ENCODE data around the gene ANKRD35. TPM values are rescaled to one million over a fixed set of nuclear protein-coding genes. Genes with fewer than 3 reads are reported as not detected.

ANKRD35 gene
- total RNA-seq, 1 donor from 2014 or later, result 1.3 TPM

- H3K36me3 ChIP-seq (ENCODE audit: control insufficient read depth, insufficient read depth, low read length), result no peaks in the 10 kb centered on the region
- no peaks in the 10 kb centered on the region for H3K27me3 ChIP-seq (ENCODE audit: control insufficient read depth, insufficient read depth, low read length)
- no peak overlapping the region for H3K4me3 ChIP-seq (ENCODE audit: low read depth, low read length)
- DNase-seq (ENCODE audit: low read depth) (peak; percentile 90), FAIRE-seq (peak; percentile 83)
- TF ChIP-seq CTCF (IDR thresholded peaks at IDR 0.05; ENCODE audit: insufficient read depth, low read length, severe bottlenecking), result no peak
These were observed 6.9 kb downstream of the ANKRD35 start for GRCh38 chr1:145878724-145879123.

- no peak for FAIRE-seq
- no peak overlapping the region for H3K4me3 ChIP-seq (ENCODE audit: low read depth, low read length)
- DNase-seq (ENCODE audit: low read depth), result peak; percentile 72
- H3K27me3 ChIP-seq (ENCODE audit: control insufficient read depth, insufficient read depth, low read length), result no peaks in the 10 kb centered on the region
- H3K36me3 ChIP-seq (ENCODE audit: control insufficient read depth, insufficient read depth, low read length), result no peaks in the 10 kb centered on the region
- TF ChIP-seq CTCF (IDR thresholded peaks at IDR 0.05; ENCODE audit: insufficient read depth, low read length, severe bottlenecking), result no peak
These were observed 7.7 kb downstream of the ANKRD35 start for GRCh38 chr1:145877923-145878486.

- Histone ChIP-seq H3K4me3 (ENCODE audit: low read depth, low read length) (no peak overlapping the region), H3K27me3 (ENCODE audit: control insufficient read depth, insufficient read depth, low read length) (no peaks in the 10 kb centered on the region)
- no peak for FAIRE-seq
These were observed 11.0 kb downstream of the ANKRD35 start for GRCh38 chr1:145874646-145875045.

GRCh38 chr1:145871994-145872924 is 13.4 kb downstream of the ANKRD35 start:
- H3K36me3 ChIP-seq (ENCODE audit: control insufficient read depth, insufficient read depth, low read length), result no peaks in the 10 kb centered on the region
- TF ChIP-seq CTCF (IDR thresholded peaks at IDR 0.05; ENCODE audit: insufficient read depth, low read length, severe bottlenecking), result no peak
- FAIRE-seq, result no peak
- no peak for DNase-seq (ENCODE audit: low read depth)
- H3K27me3 ChIP-seq (ENCODE audit: control insufficient read depth, insufficient read depth, low read length), result no peaks in the 10 kb centered on the region
- H3K4me3 ChIP-seq (ENCODE audit: low read depth, low read length), result no peak overlapping the region

More at GRCh38 chr1:145874646-145875045, 11.0 kb downstream of the ANKRD35 start:
- TF ChIP-seq CTCF (IDR thresholded peaks at IDR 0.05; ENCODE audit: insufficient read depth, low read length, severe bottlenecking), result no peak
- H3K36me3 ChIP-seq (ENCODE audit: control insufficient read depth, insufficient read depth, low read length), result no peaks in the 10 kb centered on the region
- no peak for DNase-seq (ENCODE audit: low read depth)

- FAIRE-seq (no peak), DNase-seq (ENCODE audit: low read depth) (no peak)
- no peak for TF ChIP-seq CTCF (IDR thresholded peaks at IDR 0.05; ENCODE audit: insufficient read depth, low read length, severe bottlenecking)
- Histone ChIP-seq H3K36me3 (ENCODE audit: control insufficient read depth, insufficient read depth, low read length) (no peaks in the 10 kb centered on the region), H3K27me3 (ENCODE audit: control insufficient read depth, insufficient read depth, low read length) (no peaks in the 10 kb centered on the region), H3K4me3 (ENCODE audit: low read depth, low read length) (no peak overlapping the region)
These were observed 17.4 kb downstream of the ANKRD35 start for GRCh38 chr1:145868232-145868631.

Data from bronchial epithelial cell (primary cell).